Measurements from ENCODE around the gene GBP2.
A peak's percentile ranks its signal among the peaks of the same experiment; 100 is the strongest.
"Not testable (repeated sequence)": the region's sequence is repeated elsewhere in the genome, so short reads cannot be mapped to it uniquely, and the experiment has no call there.

The GBP2 gene

GRCh38 chr1:89126602-89127565 lies 970 bp upstream of the GBP2 start:
- peak; percentile 76 to 78 for DNase-seq (ENCODE audit: low read depth in 2 of 2)

- no peak for DNase-seq (ENCODE audit: low read depth in 2 of 2)
These were observed 538 bp downstream of the GBP2 start for GRCh38 chr1:89125240-89125912.

- no peak for DNase-seq (ENCODE audit: low read depth in 2 of 2)
These were observed 4.3 kb downstream of the GBP2 start for GRCh38 chr1:89121641-89122040.

GRCh38 chr1:89114662-89115061 lies 11.3 kb downstream of the GBP2 start:
- DNase-seq (ENCODE audit: low read depth in 2 of 2): no peak

- no peak for DNase-seq (ENCODE audit: low read depth in 2 of 2)
These were observed 12.9 kb downstream of the GBP2 start for GRCh38 chr1:89112871-89113613.

GRCh38 chr1:89104687-89105086 lies 21.2 kb downstream of the GBP2 start:
- no peak for DNase-seq (ENCODE audit: low read depth in 2 of 2)

GRCh38 chr1:89104147-89104546 lies 21.8 kb downstream of the GBP2 start:
- DNase-seq (ENCODE audit: low read depth in 2 of 2): no peak

GRCh38 chr1:89102021-89102420 lies 23.9 kb downstream of the GBP2 start:
- DNase-seq (ENCODE audit: low read depth in 2 of 2): no peak

GRCh38 chr1:89100412-89100811 lies 25.5 kb downstream of the GBP2 start:
- no peak for DNase-seq (ENCODE audit: low read depth in 2 of 2)

- no peak for DNase-seq (ENCODE audit: low read depth in 2 of 2)
These were observed 27.1 kb downstream of the GBP2 start for GRCh38 chr1:89098857-89099256.

- DNase-seq (ENCODE audit: low read depth in 2 of 2): no peak
These were observed 30.2 kb downstream of the GBP2 start for GRCh38 chr1:89095737-89096136.

- DNase-seq (ENCODE audit: low read depth in 2 of 2): no peak
These were observed 36.0 kb downstream of the GBP2 start for GRCh38 chr1:89089962-89090361.

- DNase-seq (ENCODE audit: low read depth in 2 of 2): no peak
These were observed 37.3 kb downstream of the GBP2 start for GRCh38 chr1:89088572-89088971.

- no peak for DNase-seq (ENCODE audit: low read depth in 2 of 2)
These were observed 38.7 kb downstream of the GBP2 start for GRCh38 chr1:89087241-89087640.

- DNase-seq (ENCODE audit: low read depth in 2 of 2): no peak
These were observed 40.1 kb downstream of the GBP2 start for GRCh38 chr1:89085781-89086180.

GRCh38 chr1:89081005-89081404 lies 44.9 kb downstream of the GBP2 start:
- no peak for DNase-seq (ENCODE audit: low read depth in 2 of 2)

- DNase-seq (ENCODE audit: low read depth in 2 of 2): not testable (repeated sequence)
These were observed 45.8 kb downstream of the GBP2 start for GRCh38 chr1:89080068-89080467.

GRCh38 chr1:89072466-89073065 lies 53.3 kb downstream of the GBP2 start:
- not testable (repeated sequence) for DNase-seq (ENCODE audit: low read depth in 2 of 2)

GRCh38 chr1:89070509-89070908 lies 55.4 kb downstream of the GBP2 start:
- no peak for DNase-seq (ENCODE audit: low read depth in 2 of 2)

- DNase-seq (ENCODE audit: low read depth in 2 of 2): no peak
These were observed 56.0 kb downstream of the GBP2 start for GRCh38 chr1:89069951-89070350.

- no peak for DNase-seq (ENCODE audit: low read depth in 2 of 2)
These were observed 57.6 kb downstream of the GBP2 start for GRCh38 chr1:89068291-89068690.

Data from activated CD8-positive, alpha-beta memory T cell treated with anti-CD3 and anti-CD28 coated beads for 4 hours (primary cell).